HG03139 (cell line): ENCODE data around the gene FCN3.

Experiments used
- ATAC-seq: cut with Tn5 transposase; IDR thresholded peaks from one replicate; pipeline ENCODE4 v1.9.1; 2021; ENCODE audit not compliant: unreplicated experiment

The FCN3 gene

GRCh38 chr1:27380766-27381733 lies 6.4 kb upstream of the FCN3 start:
- ATAC-seq = no peak

GRCh38 chr1:27380224-27380623 lies 5.6 kb upstream of the FCN3 start:
- ATAC-seq = no peak

GRCh38 chr1:27379564-27380122 lies 5.0 kb upstream of the FCN3 start:
- ATAC-seq = no peak

- ATAC-seq = no peak
These were observed 3.3 kb upstream of the FCN3 start for GRCh38 chr1:27377760-27378495.

GRCh38 chr1:27372808-27373690 lies 1.6 kb downstream of the FCN3 start:
- no peak for ATAC-seq

GRCh38 chr1:27372022-27372807 lies 2.4 kb downstream of the FCN3 start:
- no peak for ATAC-seq

GRCh38 chr1:27368869-27369582 lies 5.6 kb downstream of the FCN3 start:
- no peak for ATAC-seq

GRCh38 chr1:27367160-27367650 lies 7.4 kb downstream of the FCN3 start:
- ATAC-seq = no peak

- no peak for ATAC-seq
These were observed 8.0 kb downstream of the FCN3 start, which contains the start of gene MAP3K6 for GRCh38 chr1:27366411-27367159. MAP3K6 (minus strand) TSS chr1:27366961; CDS start chr1:27366597, 364 bp downstream.

- no peak for ATAC-seq
These were observed 8.6 kb downstream of the FCN3 start for GRCh38 chr1:27366113-27366410.

- no peak for ATAC-seq
These were observed 9.1 kb downstream of the FCN3 start for GRCh38 chr1:27365372-27366112.

GRCh38 chr1:27364696-27365371 lies 9.8 kb downstream of the FCN3 start:
- ATAC-seq = no peak

- ATAC-seq = no peak
These were observed 10.6 kb downstream of the FCN3 start for GRCh38 chr1:27363766-27364695.

- ATAC-seq = no peak
These were observed 13.1 kb downstream of the FCN3 start for GRCh38 chr1:27361553-27361952.

- no peak for ATAC-seq
These were observed 13.6 kb downstream of the FCN3 start for GRCh38 chr1:27361044-27361402.
